SH-SY5Y (cell line): Measurements from ENCODE around the gene SPSB3.

Experiments used
- GATA2 ChIP-seq: IDR thresholded peaks from 2 replicates; pipeline ENCODE4 v1.6.1; 2011; ENCODE audit warnings: mild to moderate bottlenecking, low read depth, low read length
- GATA3 ChIP-seq: IDR thresholded peaks from 2 replicates; pipeline ENCODE4 v1.6.1; 2011; ENCODE audit warnings: low read depth, mild to moderate bottlenecking, low read length, moderate library complexity

DNA sequence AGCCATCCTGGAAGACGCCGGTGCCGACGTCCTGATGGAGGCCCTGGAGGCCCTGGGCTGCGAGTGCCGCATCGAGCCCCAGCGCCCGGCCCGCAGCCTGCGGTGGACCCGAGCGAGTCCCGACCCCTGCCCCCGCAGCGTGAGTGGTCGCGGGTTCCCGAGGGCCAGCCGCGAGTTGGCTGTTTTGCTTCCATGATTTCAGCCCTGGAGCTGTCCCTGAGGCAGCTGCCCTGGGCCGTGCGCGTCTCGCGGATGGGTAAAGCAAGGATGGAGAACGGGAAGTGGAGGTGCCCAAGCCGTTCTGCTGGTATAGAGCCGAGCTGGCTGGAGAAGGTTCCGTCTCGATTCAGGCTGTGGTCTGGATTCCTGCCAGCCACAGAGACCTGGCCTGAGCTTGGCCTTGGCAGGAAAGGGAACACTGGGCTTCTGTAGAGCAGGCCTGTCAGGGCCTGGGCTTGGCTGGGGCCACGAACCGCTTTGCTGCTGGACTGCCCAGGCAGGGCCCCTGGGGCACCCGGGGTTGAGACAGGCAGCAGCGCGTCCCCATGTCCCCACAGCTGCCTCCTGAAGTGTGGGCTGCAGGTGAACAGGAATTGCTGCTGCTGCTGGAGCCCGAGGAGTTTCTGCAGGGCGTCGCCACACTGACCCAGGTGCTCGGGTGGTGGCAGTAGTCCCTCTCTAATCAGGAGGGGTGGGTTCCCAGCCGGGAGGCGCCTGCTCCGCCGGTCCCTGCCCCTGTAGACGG is 8.5 kb downstream of the SPSB3 start:
- no peak for TF ChIP-seq GATA2
- TF ChIP-seq GATA3 = no peak
